ENCODE data around the gene PLPPR1.

DNA sequence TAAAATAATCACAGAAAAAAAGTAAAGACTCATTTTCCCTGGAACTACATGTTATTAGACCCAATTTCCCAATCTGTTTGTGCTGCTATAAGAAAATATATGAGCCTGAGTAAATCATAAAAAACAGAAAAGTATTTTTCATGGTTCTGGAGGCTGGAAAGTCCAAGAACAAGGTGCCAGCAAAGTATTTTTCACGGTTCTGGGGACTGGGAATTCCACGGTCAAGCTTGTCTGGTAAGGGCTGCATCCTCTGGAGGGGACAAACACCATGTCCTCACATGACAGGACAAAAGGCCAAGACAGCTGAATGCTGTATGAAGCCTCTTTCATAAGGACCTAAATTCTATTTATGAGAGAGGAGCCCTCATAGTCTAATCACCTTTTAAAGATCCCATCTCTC, 172.3 kb downstream of the PLPPR1 start:
- TF ChIP-seq POLR2A (IDR thresholded peaks at IDR 0.05) (no peak), CTCF (IDR thresholded peaks at IDR 0.05) (no peak)
